Mesodermal cell (in vitro differentiated cells): ENCODE measurements around the gene TMPRSS9.
A peak's percentile ranks its signal among the peaks of the same experiment; 100 is the strongest.
"Not testable (repeated sequence)": the region's sequence is repeated elsewhere in the genome, so short reads cannot be mapped to it uniquely, and the experiment has no call there.

Experiments used
- H3K27ac ChIP-seq: 2 replicates; pipeline ENCODE4 v1.7.0; 2013; ENCODE audit warnings: mild to moderate bottlenecking, low read depth, low read length, moderate library complexity; ENCODE audit not compliant: severe bottlenecking
- H3K36me3 ChIP-seq: 2 replicates; pipeline ENCODE4 v1.7.1; 2013; ENCODE audit warnings: mild to moderate bottlenecking, low read length, moderate library complexity; ENCODE audit not compliant: control insufficient read depth, insufficient read depth
- H3K4me1 ChIP-seq: one replicate; pipeline ENCODE4 v1.7.1; 2013; ENCODE audit warnings: mild to moderate bottlenecking, low read length; ENCODE audit not compliant: insufficient read depth, control insufficient read depth, poor library complexity, severe bottlenecking
- H3K4me3 ChIP-seq: 2 replicates; pipeline ENCODE4 v1.7.0; 2013; ENCODE audit warnings: low read length, control low read depth, mild to moderate bottlenecking; ENCODE audit not compliant: insufficient read depth, poor library complexity, severe bottlenecking; ENCODE audit errors: extremely low read depth
- H3K9me3 ChIP-seq: 2 replicates; pipeline ENCODE4 v1.7.1; 2013; ENCODE audit warnings: mild to moderate bottlenecking, low read length, moderate library complexity; ENCODE audit not compliant: control insufficient read depth
- WGBS, 2 experiments: methylation state at CpG; one replicate each; pipeline ENCODE4 v1.1.5; 2013; ENCODE audit warnings: missing lambda C conversion rate in 2 of 2; ENCODE audit not compliant: insufficient coverage in 2 of 2; 5-methylcytosine and 5-hydroxymethylcytosine counted together

TMPRSS9 gene

GRCh38 chr19:2464389-2464788 lies 104.3 kb downstream of the TMPRSS9 start:
- Histone ChIP-seq H3K27ac (no peak overlapping the region), H3K36me3 (no peaks in the 10 kb centered on the region), H3K4me1 (peaks cover 9% of the 10 kb centered on the region), H3K4me3 (no peak overlapping the region), H3K9me3 (no peaks in the 10 kb centered on the region)
- WGBS, 2 experiments = 81 to 82% methylated on average over 5 of the region's 5 CpGs

GRCh38 chr19:2468596-2468995 lies 108.5 kb downstream of the TMPRSS9 start:
- H3K36me3 ChIP-seq = no peaks in the 10 kb centered on the region
- peaks cover 9% of the 10 kb centered on the region for H3K4me1 ChIP-seq
- WGBS, 2 experiments = 71 to 85% methylated on average over 11 to 12 of the region's 12 CpGs
- H3K4me3 ChIP-seq = no peak overlapping the region
- H3K27ac ChIP-seq = peak overlapping the region; percentile 81
- no peaks in the 10 kb centered on the region for H3K9me3 ChIP-seq

GRCh38 chr19:2469102-2469914 lies 109.2 kb downstream of the TMPRSS9 start:
- 42 to 50% methylated on average over 20 to 23 of the region's 23 CpGs for WGBS, 2 experiments
- no peaks in the 10 kb centered on the region for H3K9me3 ChIP-seq
- peak overlapping the region; percentile 81 for H3K27ac ChIP-seq
- no peak overlapping the region for H3K4me3 ChIP-seq
- peaks cover 9% of the 10 kb centered on the region for H3K4me1 ChIP-seq
- H3K36me3 ChIP-seq = no peaks in the 10 kb centered on the region

- not testable (repeated sequence) for H3K9me3 ChIP-seq, H3K36me3 ChIP-seq, H3K4me1 ChIP-seq, H3K4me3 ChIP-seq
- H3K27ac ChIP-seq = peak overlapping the region; percentile 81
- WGBS, 2 experiments = 88 to 93% methylated on average over 8 of the region's 8 CpGs
These were observed 109.8 kb downstream of the TMPRSS9 start for GRCh38 chr19:2469915-2470200.

GRCh38 chr19:2474232-2475017 lies 114.4 kb downstream of the TMPRSS9 start:
- H3K27ac ChIP-seq = peak overlapping the region; percentile 92
- no peaks in the 10 kb centered on the region for H3K9me3 ChIP-seq
- H3K4me1 ChIP-seq = peaks cover 6% of the 10 kb centered on the region
- 8 to 13% methylated on average over 27 to 33 of the region's 60 CpGs for WGBS, 2 experiments
- H3K36me3 ChIP-seq = peaks cover 22% of the 10 kb centered on the region
- peak overlapping the region; percentile 98 for H3K4me3 ChIP-seq

DNA sequence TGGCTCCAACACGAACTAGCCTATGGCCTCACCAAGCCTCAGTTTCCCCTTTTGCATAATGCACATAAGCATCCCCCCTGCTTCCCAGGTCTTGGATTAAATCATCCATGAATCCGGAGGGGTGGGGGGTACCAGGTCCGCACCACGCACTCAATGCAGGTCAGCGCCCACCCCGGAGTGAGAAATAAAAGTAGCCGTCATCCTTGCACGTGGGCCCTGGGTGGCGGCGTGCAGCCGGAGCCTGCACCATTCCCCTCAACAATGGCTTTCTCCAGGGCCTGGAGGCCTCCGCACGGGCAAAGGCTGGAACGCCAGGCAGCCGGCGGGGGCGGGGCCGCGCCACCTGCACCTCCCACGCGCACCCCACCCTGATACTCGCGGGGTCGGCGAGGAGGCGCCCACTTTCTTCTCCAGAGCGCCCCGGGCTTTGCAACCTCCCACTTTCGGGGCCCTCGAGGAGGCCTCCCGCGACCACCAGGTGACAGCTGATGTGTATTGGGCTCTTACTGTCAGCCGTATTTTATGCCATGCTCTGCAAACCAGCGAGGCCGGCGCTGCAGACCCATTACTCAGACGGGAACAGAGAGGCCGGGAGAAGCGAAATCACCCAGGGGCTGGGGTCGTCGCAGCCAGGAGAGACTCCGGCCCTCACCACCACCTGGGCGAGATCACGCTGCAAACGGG lies 115.1 kb downstream of the TMPRSS9 start:
- Histone ChIP-seq H3K4me3 (peak overlapping the region; percentile 98), H3K9me3 (no peaks in the 10 kb centered on the region), H3K27ac (peak overlapping the region; percentile 92), H3K36me3 (peaks cover 22% of the 10 kb centered on the region), H3K4me1 (peaks cover 6% of the 10 kb centered on the region)
- 1% methylated on average over 30 to 39 of the region's 45 CpGs for WGBS, 2 experiments
